Smooth muscle cell (in vitro differentiated cells): ENCODE results near the gene NUDT9. TPM values are rescaled to one million over a fixed set of nuclear protein-coding genes. Genes with fewer than 3 reads are reported as not detected.
"Not testable (repeated sequence)": the region's sequence is repeated elsewhere in the genome, so short reads cannot be mapped to it uniquely, and the experiment has no call there.

ENCODE experiments used
- DNase-seq: peaks from one replicate; lab custom pipeline; 2025; ENCODE audit not compliant: unreplicated experiment; lab: John Stamatoyannopoulos, UW
- H2AFZ ChIP-seq: fragments of 200-600 bp; sonication (generic); 2 replicates; pipeline ENCODE4 v1.6.0; 2016; ENCODE audit warnings: antibody characterized with exemption, low read depth, mild to moderate bottlenecking
- H3F3A ChIP-seq: fragments of 200-600 bp; sonication (generic); 2 replicates; pipeline ENCODE4 v1.6.0; 2017; ENCODE audit warnings: antibody characterized with exemption, low read depth
- H3K27ac ChIP-seq: fragments of 200-600 bp; sonication (generic); 2 replicates; pipeline ENCODE4 v1.5.1; 2016; ENCODE audit warnings: low read depth, mild to moderate bottlenecking
- H3K27me3 ChIP-seq: fragments of 200-600 bp; sonication (generic); 2 replicates; pipeline ENCODE4 v1.6.1; 2016; ENCODE audit warnings: low read depth, mild to moderate bottlenecking
- H3K36me3 ChIP-seq: fragments of 200-600 bp; sonication (generic); 2 replicates; pipeline ENCODE4 v1.5.1; 2016; ENCODE audit warnings: low read depth
- H3K4me1 ChIP-seq: fragments of 200-600 bp; sonication (generic); 2 replicates; pipeline ENCODE4 v1.5.1; 2016; ENCODE audit warnings: low read depth
- H3K4me2 ChIP-seq: fragments of 200-600 bp; sonication (generic); 2 replicates; pipeline ENCODE4 v1.6.0; 2016; ENCODE audit warnings: mild to moderate bottlenecking
- H3K4me3 ChIP-seq: fragments of 200-600 bp; sonication (generic); 2 replicates; pipeline ENCODE4 v1.5.1; 2016; ENCODE audit warnings: mild to moderate bottlenecking
- H3K79me2 ChIP-seq: fragments of 200-600 bp; sonication (generic); 2 replicates; pipeline ENCODE4 v1.6.0; 2016; ENCODE audit warnings: low read depth, mild to moderate bottlenecking
- H3K9ac ChIP-seq: fragments of 200-600 bp; sonication (generic); 2 replicates; pipeline ENCODE4 v1.6.0; 2016; ENCODE audit warnings: low read depth
- H3K9me3 ChIP-seq: fragments of 200-600 bp; sonication (generic); replicated peaks from 2 replicates; pipeline ENCODE4 v1.5.1; 2016; ENCODE audit warnings: low read depth
- H4K20me1 ChIP-seq: fragments of 200-600 bp; sonication (generic); 2 replicates; pipeline ENCODE4 v1.6.0; 2016; ENCODE audit warnings: low read depth
- WGBS: methylation state at CpG from one replicate; pipeline ENCODE4 v1.1.7; 2016; ENCODE audit warnings: low lambda C conversion rate; 5-methylcytosine and 5-hydroxymethylcytosine counted together
- polyA plus RNA-seq: library from polyadenylated mRNA; unstranded; fragments of >200 nt; fragmentation: Nextera tagmentation; extraction: Ambion mirVana; gene quantifications from 2 replicates; pipeline ENCODE4 v1.2.1, GENCODE V29; 2016
- total RNA-seq: library from RNA; depleted of rRNA; stranded (reverse); fragments of >200 nt; gene quantifications from 2 replicates; pipeline ENCODE4 v1.2.3, GENCODE V29; 2014
- TF ChIP-seq, protein P1 (sequence below): fragments of 200-600 bp; sonication (generic); IDR thresholded peaks from 2 replicates; pipeline ENCODE4 v1.5.1; 2017; ENCODE audit warnings: borderline replicate concordance, mild to moderate bottlenecking, antibody characterized with exemption; ENCODE audit not compliant: insufficient read depth, poor library complexity, severe bottlenecking

Gene NUDT9
- total and polyA plus RNA-seq, 2 experiments from 2014 or later, result 10.5 to 26.5 TPM

DNA sequence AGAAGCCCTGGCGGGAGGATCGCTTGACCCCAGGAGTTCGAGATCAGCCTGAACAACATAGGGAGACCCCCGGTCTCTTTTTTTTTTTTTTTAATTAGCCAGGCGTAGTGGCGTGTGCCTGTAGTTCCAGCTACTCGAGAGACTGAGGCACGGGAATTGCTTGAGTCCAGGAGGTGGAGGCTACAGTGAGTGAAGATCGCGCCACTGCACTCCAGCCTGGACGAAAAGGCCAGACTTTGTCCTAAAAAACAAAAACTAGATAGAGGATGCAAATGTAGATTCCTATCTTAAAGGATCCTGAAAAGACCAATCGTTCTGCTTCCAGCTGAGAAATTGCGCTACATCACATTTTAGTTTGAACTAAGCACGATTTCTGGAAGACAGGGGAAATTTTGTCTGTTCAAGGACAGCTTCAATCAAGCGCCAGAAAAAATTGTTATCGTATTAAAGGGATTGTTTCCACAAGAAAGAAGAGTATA, 30.8 kb upstream of the NUDT9 start:
- no peak for DNase-seq
- TF ChIP-seq, protein P1, sequence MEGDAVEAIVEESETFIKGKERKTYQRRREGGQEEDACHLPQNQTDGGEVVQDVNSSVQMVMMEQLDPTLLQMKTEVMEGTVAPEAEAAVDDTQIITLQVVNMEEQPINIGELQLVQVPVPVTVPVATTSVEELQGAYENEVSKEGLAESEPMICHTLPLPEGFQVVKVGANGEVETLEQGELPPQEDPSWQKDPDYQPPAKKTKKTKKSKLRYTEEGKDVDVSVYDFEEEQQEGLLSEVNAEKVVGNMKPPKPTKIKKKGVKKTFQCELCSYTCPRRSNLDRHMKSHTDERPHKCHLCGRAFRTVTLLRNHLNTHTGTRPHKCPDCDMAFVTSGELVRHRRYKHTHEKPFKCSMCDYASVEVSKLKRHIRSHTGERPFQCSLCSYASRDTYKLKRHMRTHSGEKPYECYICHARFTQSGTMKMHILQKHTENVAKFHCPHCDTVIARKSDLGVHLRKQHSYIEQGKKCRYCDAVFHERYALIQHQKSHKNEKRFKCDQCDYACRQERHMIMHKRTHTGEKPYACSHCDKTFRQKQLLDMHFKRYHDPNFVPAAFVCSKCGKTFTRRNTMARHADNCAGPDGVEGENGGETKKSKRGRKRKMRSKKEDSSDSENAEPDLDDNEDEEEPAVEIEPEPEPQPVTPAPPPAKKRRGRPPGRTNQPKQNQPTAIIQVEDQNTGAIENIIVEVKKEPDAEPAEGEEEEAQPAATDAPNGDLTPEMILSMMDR, result no peak
- Histone ChIP-seq H2AFZ (peak overlapping the region; percentile 90), H3K79me2 (peaks cover 29% of the 10 kb centered on the region), H3K9me3 (no peaks in the 10 kb centered on the region), H3K4me2 (peak overlapping the region; percentile 83), H3K4me1 (no peaks in the 10 kb centered on the region), H3K4me3 (peak overlapping the region; percentile 70), H3K27me3 (no peaks in the 10 kb centered on the region), H4K20me1 (no peaks in the 10 kb centered on the region), H3K36me3 (no peaks in the 10 kb centered on the region), H3K9ac (peak overlapping the region; percentile 74), H3K27ac (peak overlapping the region; percentile 57), H3F3A (no peaks in the 10 kb centered on the region)
- 39% methylated on average over 16 of the region's 16 CpGs for WGBS

DNA sequence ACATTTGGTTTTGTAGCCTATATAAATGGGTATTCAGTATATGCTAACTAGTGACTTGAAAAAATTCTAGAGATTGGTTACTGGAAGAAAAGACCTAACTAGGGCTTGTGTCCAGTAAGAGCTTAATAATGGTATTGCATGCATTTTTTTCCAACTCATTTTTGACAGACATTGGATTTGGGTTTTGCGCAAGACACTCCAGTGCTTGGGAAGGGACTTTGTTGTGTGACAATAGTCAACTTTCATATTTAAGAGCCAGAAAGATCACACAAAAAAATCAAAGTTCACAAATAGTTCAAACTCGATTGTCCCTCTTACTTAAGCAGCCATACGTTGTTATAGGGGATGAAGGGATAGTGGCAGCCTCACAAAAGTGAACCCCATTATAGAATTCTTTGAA, 30.2 kb upstream of the NUDT9 start:
- H2AFZ ChIP-seq, result peak overlapping the region; percentile 12

DNA sequence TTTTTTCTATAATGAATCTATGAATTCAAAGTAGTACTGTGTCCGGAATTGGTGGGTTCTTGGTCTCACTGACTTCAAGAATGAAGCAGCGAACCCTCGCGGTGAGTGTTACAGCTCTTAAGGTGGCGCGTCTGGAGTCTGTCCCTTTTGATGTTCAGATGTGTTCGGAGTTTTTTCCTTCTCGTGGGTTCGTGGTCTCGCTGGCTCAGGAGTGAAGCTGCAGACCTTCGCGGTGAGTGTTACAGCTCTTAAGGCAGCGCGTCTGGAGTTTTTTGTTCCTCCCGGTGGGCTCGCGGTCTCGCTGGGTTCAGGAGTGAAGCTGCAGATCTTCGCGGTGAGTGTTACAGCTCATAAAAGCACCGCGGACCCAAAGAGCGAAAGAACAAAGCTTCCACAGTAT, 27.3 kb upstream of the NUDT9 start:
- not testable (repeated sequence) for DNase-seq, H3K4me1 ChIP-seq, H3K27me3 ChIP-seq, H3K79me2 ChIP-seq, H3K9ac ChIP-seq, H2AFZ ChIP-seq, H4K20me1 ChIP-seq, H3K9me3 ChIP-seq, H3K36me3 ChIP-seq, H3F3A ChIP-seq, H3K27ac ChIP-seq, H3K4me2 ChIP-seq, H3K4me3 ChIP-seq
- WGBS, result 94% methylated on average over 23 of the region's 23 CpGs

More for the DNA sequence above, 30.2 kb upstream of the NUDT9 start:
- H3K9ac ChIP-seq, result no peak overlapping the region
- no peak overlapping the region for H3K4me2 ChIP-seq
- H3K79me2 ChIP-seq, result peaks cover 23% of the 10 kb centered on the region
- TF ChIP-seq, protein P1, result no peak
- WGBS, result 95% methylated on average over 3 of the region's 3 CpGs
- H3K9me3 ChIP-seq, result no peaks in the 10 kb centered on the region
- no peak for DNase-seq
- no peak overlapping the region for H3K4me3 ChIP-seq
- H3F3A ChIP-seq, result no peaks in the 10 kb centered on the region
- no peaks in the 10 kb centered on the region for H4K20me1 ChIP-seq
- no peak overlapping the region for H3K27ac ChIP-seq
- H3K4me1 ChIP-seq, result no peaks in the 10 kb centered on the region
- no peaks in the 10 kb centered on the region for H3K27me3 ChIP-seq
- no peaks in the 10 kb centered on the region for H3K36me3 ChIP-seq

DNA sequence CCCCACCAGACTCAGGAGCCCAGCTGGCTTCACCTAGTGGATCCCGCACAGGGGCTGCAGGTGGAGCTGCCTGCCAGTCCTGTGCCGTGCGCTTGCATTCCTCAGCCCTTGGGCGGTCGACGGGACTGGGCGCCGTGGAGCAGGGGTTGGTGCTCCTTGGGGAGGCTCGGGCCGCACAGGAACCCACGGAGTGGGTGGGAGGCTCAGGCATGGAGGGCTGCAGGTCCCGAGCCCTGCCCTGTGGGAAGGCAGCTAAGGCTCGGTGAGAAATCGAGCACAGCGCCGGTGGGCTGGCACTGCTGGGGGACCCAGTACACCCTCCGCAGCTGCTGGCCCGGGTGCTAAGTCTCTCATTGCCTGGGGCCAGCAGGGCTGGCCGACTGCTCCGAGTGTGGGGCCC, 26.5 kb upstream of the NUDT9 start:
- H3K4me2 ChIP-seq, H3K36me3 ChIP-seq, H3K27me3 ChIP-seq, H4K20me1 ChIP-seq, H3K79me2 ChIP-seq, H3K4me1 ChIP-seq, H3K27ac ChIP-seq, H3F3A ChIP-seq, H2AFZ ChIP-seq, H3K9me3 ChIP-seq, DNase-seq, H3K9ac ChIP-seq, H3K4me3 ChIP-seq: not testable (repeated sequence)
- 95% methylated on average over 20 of the region's 20 CpGs for WGBS

DNA sequence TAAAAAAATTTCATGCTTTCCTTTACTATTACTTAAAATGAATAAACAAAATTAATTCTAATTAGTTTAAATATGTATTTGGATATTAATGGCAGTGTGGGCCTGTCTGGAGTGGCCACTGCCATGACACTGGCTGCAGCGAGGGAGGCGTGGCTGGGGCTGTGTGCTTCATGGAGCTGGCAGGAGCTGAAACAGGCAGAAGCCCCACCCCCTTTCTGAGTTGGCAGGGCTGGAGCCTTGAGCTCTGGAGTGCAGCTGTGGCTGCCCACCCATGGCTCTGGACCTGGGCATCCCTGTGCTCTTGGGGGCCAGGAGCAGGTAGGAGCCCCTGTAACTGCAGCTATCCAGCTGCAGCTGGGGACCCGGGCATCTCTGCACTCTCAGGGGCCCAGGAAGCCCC, 23.2 kb upstream of the NUDT9 start:
- Histone ChIP-seq H2AFZ (no peak overlapping the region), H3K27ac (no peak overlapping the region), H3K79me2 (no peaks in the 10 kb centered on the region), H3K36me3 (no peaks in the 10 kb centered on the region), H3F3A (no peaks in the 10 kb centered on the region), H3K9ac (no peak overlapping the region), H3K27me3 (no peaks in the 10 kb centered on the region), H3K9me3 (no peaks in the 10 kb centered on the region), H3K4me2 (no peak overlapping the region), H4K20me1 (no peaks in the 10 kb centered on the region), H3K4me1 (no peaks in the 10 kb centered on the region), H3K4me3 (no peak overlapping the region)
- TF ChIP-seq, protein P1, result no peak
- DNase-seq, result no peak
- WGBS, result 89% methylated on average over 3 of the region's 3 CpGs
